ENCODE data around the gene COL23A1. TPM values are rescaled to one million over a fixed set of nuclear protein-coding genes. Genes with fewer than 3 reads are reported as not detected.

The COL23A1 gene
- total RNA-seq, 4 donors from 2014 or later, result 0.93 to 4.6 (median 2.4) TPM

GRCh38 chr5:178407646-178408045 lies 182.5 kb downstream of the COL23A1 start:
- 88% methylated on average over 2 of the region's 2 CpGs; no CpG with 5 or more reads in 1 of the 2 donors for WGBS, 2 donors (ENCODE audit: low coverage in 1 of 2)
- Histone ChIP-seq H3K4me1 (no peaks in the 10 kb centered on the region), H3K9me3 (peaks cover 0 to 14% (median 0%) of the 10 kb centered on the region in 3 donors), H3K27ac (no peak overlapping the region), H3K4me3 (no peak overlapping the region), H3K36me3 (no peaks in the 10 kb centered on the region), H3K27me3 (peaks cover 6% of the 10 kb centered on the region)
- ATAC-seq, result no peak
- TF ChIP-seq CTCF (IDR thresholded peaks at IDR 0.05) (no peak), POLR2A (IDR thresholded peaks at IDR 0.05) (no peak), POLR2AphosphoS5 (IDR thresholded peaks at IDR 0.05) (no peak), EP300 (IDR thresholded peaks at IDR 0.05) (no peak)

GRCh38 chr5:178404987-178405386 lies 185.2 kb downstream of the COL23A1 start:
- H3K4me3 ChIP-seq, result no peak overlapping the region
- H3K36me3 ChIP-seq, result no peaks in the 10 kb centered on the region
- WGBS, 2 donors (ENCODE audit: low coverage in 1 of 2), result 67% methylated on average over 6 of the region's 8 CpGs; no CpG with 5 or more reads in 1 of the 2 donors
- peaks cover 12% of the 10 kb centered on the region for H3K27me3 ChIP-seq
- TF ChIP-seq CTCF (IDR thresholded peaks at IDR 0.05) (no peak), EP300 (IDR thresholded peaks at IDR 0.05) (no peak), POLR2AphosphoS5 (IDR thresholded peaks at IDR 0.05) (no peak), POLR2A (IDR thresholded peaks at IDR 0.05) (no peak)
- H3K27ac ChIP-seq, result no peak overlapping the region
- H3K4me1 ChIP-seq, result no peaks in the 10 kb centered on the region
- ATAC-seq, result no peak
- peaks cover 0 to 14% (median 0%) of the 10 kb centered on the region in 3 donors for H3K9me3 ChIP-seq

- H3K4me3 ChIP-seq, result no peak overlapping the region
Observed at GRCh38 chr5:178403956-178404600, 186.1 kb downstream of the COL23A1 start.

GRCh38 chr5:178403351-178403750 lies 186.8 kb downstream of the COL23A1 start:
- ATAC-seq, result no peak
- peaks cover 29% of the 10 kb centered on the region for H3K27me3 ChIP-seq
- peaks cover 0 to 13% (median 0%) of the 10 kb centered on the region in 3 donors for H3K9me3 ChIP-seq
- 94 to 100% methylated on average over 4 to 8 of the region's 8 CpGs for WGBS, 2 donors (ENCODE audit: low coverage in 1 of 2)
- H3K36me3 ChIP-seq, result no peaks in the 10 kb centered on the region
- no peaks in the 10 kb centered on the region for H3K4me1 ChIP-seq
- TF ChIP-seq EP300 (IDR thresholded peaks at IDR 0.05), result no peak
- TF ChIP-seq CTCF (IDR thresholded peaks at IDR 0.05), result no peak
- no peak for TF ChIP-seq POLR2AphosphoS5 (IDR thresholded peaks at IDR 0.05)
- TF ChIP-seq POLR2A (IDR thresholded peaks at IDR 0.05), result no peak
- H3K4me3 ChIP-seq, result no peak overlapping the region
- H3K27ac ChIP-seq, result no peak overlapping the region

More at GRCh38 chr5:178403956-178404600, 186.1 kb downstream of the COL23A1 start:
- Histone ChIP-seq H3K36me3 (no peaks in the 10 kb centered on the region), H3K27me3 (peaks cover 21% of the 10 kb centered on the region), H3K9me3 (peaks cover 0 to 14% (median 0%) of the 10 kb centered on the region in 3 donors), H3K4me1 (no peaks in the 10 kb centered on the region), H3K27ac (no peak overlapping the region)
- no peak for ATAC-seq
- TF ChIP-seq EP300 (IDR thresholded peaks at IDR 0.05), result no peak
- TF ChIP-seq CTCF (IDR thresholded peaks at IDR 0.05), result no peak
- no peak for TF ChIP-seq POLR2AphosphoS5 (IDR thresholded peaks at IDR 0.05)
- TF ChIP-seq POLR2A (IDR thresholded peaks at IDR 0.05), result no peak
- 85 to 100% methylated on average over 1 of the region's 10 CpGs for WGBS, 2 donors (ENCODE audit: low coverage in 1 of 2)

GRCh38 chr5:178399701-178400095 lies 190.5 kb downstream of the COL23A1 start:
- peaks cover 0 to 5% (median 0%) of the 10 kb centered on the region in 3 donors for H3K4me1 ChIP-seq
- no peak for TF ChIP-seq POLR2A (IDR thresholded peaks at IDR 0.05)
- no peak for TF ChIP-seq POLR2AphosphoS5 (IDR thresholded peaks at IDR 0.05)
- no peak for TF ChIP-seq CTCF (IDR thresholded peaks at IDR 0.05)
- no peak for TF ChIP-seq EP300 (IDR thresholded peaks at IDR 0.05)
- H3K36me3 ChIP-seq, result no peaks in the 10 kb centered on the region
- H3K27ac ChIP-seq, result no peak overlapping the region
- peaks cover 45% of the 10 kb centered on the region for H3K27me3 ChIP-seq
- H3K4me3 ChIP-seq, result no peak overlapping the region
- no peak for ATAC-seq
- H3K9me3 ChIP-seq, result no peaks in the 10 kb centered on the region
- WGBS, 2 donors (ENCODE audit: low coverage in 1 of 2), result 81 to 88% methylated on average over 11 to 12 of the region's 12 CpGs

Measured in gastroesophageal sphincter (tissue), 4 donors.